GM12892 (cell line): ENCODE data around the gene COL15A1.

ENCODE experiments used
- DNase-seq: peaks from one replicate; pipeline ENCODE4 v3.0.0; 2011; ENCODE audit not compliant: insufficient read length
- FAIRE-seq: peaks from 2 replicates; lab custom pipeline; 2011; peaks lifted over from hg19 to GRCh38; lab: Jason Lieb, UNC
- POLR2A ChIP-seq: IDR thresholded peaks from 2 replicates; pipeline ENCODE4 v1.6.1; 2011; ENCODE audit warnings: low read depth, low read length, control low read depth
- POLR2AphosphoS5 ChIP-seq: IDR thresholded peaks from 2 replicates; pipeline ENCODE4 v1.6.1; 2011; ENCODE audit warnings: low read depth, low read length, control low read depth
- TAF1 ChIP-seq: IDR thresholded peaks from 2 replicates; pipeline ENCODE4 v1.6.1; 2011; ENCODE audit warnings: low read depth, mild to moderate bottlenecking, control low read depth, low read length, borderline replicate concordance

COL15A1 gene

DNA sequence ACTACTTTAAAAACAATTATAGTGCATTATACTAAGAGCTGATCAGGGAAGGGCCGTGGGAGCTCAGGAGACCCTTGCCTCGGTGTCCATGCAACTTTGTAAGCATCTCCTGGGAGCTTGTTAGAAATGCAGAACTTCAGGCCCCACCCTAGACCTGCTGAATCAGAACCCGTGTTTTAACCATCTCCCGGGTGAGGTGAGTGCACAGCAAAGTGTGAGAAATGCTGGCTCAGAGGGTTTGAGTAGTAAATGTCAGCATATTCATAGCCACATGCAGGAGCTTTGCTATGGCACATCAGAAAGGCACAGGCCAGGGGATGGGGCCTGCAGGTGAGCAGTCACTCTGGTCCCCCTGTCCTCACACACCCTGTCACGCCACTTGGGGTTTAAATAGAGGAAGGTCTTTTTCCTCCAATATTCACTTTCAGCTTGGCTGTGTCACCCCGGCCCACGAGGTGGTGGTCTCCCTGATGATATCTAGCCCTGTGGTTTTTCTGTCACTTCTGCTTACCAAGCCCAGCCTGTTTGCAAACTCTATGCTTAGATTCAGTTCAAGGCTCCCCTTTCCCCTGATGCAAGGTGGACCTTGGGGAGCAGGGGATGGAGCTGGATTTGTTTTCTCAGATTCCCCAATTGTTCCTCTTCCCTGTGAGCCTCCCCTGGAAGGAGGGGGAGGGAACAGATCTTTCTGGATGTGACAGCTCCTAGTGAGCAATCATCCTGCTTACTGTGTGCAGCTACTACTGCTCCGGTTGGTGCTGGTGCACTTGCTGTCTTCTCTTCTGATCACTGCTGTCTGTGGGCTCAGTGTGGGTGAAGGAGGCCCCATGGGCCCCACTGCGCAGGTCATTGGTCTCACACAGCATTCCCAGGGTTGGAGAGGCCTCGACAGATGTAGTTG lies 109.4 kb downstream of the COL15A1 start:
- TF ChIP-seq POLR2A (no peak), TAF1 (no peak), POLR2AphosphoS5 (no peak)
- FAIRE-seq (no peak), DNase-seq (no peak)

DNA sequence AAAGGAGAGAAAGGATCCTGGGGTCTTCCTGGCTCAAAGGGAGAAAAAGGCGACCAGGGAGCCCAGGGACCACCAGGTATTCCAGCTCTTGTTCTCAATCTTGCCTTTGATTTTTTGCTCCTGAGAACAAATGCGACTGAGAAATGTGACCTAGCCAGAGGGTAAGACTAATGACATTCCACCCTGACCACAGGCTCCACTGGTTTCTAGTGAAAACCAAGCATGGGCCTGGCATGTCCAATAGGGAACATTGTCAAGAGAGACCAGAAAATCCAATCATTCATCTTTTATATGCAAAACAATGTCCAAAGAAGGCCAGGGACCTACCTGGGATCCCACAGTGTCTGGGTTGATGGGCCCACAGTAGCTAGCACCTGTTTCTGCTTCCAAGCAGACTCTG lies 110.9 kb downstream of the COL15A1 start:
- FAIRE-seq = no peak
- DNase-seq = no peak
- TF ChIP-seq POLR2AphosphoS5 (no peak), TAF1 (no peak), POLR2A (no peak)

- TF ChIP-seq POLR2A (no peak), TAF1 (no peak), POLR2AphosphoS5 (no peak)
- DNase-seq = no peak
Measured at GRCh38 chr9:99055384-99055783, 111.7 kb downstream of the COL15A1 start.

GRCh38 chr9:99056186-99056585 lies 112.5 kb downstream of the COL15A1 start:
- DNase-seq (no peak), FAIRE-seq (no peak)
- TF ChIP-seq POLR2AphosphoS5 = no peak
- no peak for TF ChIP-seq TAF1
- no peak for TF ChIP-seq POLR2A

More at GRCh38 chr9:99055384-99055783, 111.7 kb downstream of the COL15A1 start:
- FAIRE-seq = no peak

DNA sequence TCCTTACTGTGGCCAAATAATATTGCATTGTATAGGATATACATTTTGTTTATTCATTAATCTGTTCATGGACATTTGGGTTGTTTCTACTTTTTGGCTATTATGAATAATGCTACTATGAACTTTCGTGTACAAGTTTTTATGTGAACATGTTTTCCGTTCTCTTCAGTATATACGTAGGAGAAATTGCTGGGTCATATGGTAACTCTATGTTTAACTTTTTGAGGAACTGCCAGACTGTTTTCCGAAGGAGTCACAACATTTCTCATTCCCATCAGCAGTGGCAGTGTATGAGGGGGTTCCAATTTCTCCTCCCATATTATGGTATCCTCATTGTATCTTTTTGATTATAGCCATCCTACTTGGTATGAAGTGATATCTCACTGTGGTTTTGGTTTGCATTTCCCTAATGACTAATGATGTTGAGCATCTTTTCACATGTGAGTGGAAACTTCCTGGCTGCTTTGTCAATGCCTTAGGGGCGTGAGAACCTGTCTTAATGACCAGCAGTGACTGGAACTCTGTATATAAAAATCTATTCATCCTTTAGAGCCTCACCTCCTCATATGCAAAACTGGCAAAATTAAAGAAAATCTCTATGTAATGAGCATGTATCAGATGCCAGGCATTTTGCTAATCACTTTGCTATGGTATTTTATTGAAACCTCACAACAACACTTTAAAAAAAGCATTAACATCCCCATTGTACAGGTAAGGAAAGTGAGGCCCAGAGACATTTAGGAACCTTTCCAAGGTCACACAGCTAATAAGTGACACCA lies 113.4 kb downstream of the COL15A1 start:
- DNase-seq (no peak), FAIRE-seq (no peak)
- no peak for TF ChIP-seq POLR2A
- no peak for TF ChIP-seq POLR2AphosphoS5
- TF ChIP-seq TAF1 = no peak

GRCh38 chr9:99057665-99058625 lies 114.2 kb downstream of the COL15A1 start:
- peak; percentile 34 for DNase-seq
- FAIRE-seq = peak; percentile 85

DNA sequence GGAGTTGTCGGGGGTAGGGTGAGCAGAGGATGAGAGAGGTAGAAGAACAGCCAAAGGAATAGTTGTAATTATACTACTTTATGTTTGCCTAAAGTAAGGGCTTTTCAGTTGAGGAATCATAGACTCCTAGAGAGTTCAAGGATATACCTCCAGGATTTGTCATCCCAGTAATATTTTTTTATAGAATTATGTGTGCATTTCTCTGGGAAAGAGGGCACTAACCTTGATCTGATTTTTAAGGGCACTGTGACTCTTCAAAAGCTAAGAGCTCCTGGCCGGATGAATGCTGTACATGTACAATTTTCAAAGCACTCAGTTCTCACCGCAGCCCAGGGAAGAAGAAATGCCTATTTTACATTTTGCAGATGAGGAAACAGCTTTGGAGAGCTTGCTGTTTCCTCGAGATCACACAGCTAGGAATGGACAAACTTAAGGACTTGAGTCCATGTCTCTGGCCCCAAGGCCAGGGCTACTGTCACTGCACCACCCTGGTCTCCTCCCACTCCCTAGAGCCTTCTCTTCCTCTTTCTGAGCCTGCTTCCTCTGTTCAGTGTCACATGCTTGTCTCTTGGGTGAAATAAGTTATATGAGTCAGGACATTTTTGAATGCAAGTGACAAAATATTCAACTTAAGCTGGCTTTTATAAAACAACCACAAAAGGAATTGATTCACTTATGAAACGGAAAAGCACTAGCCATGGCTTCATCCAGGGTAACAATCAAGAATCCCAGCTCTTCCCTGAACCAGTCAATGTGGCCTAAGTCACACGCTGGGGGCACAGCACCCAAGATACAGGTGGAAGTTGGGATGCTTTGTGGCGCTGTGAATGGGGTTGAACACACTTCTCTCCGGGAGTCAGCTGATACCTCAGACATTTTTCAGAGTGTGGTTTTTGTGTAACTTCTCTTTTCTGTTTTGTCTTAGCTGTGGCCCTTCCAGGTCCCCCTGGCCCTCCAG lies 115.5 kb downstream of the COL15A1 start:
- no peak for TF ChIP-seq POLR2AphosphoS5
- peak; percentile 27 for DNase-seq
- FAIRE-seq = no peak

More at GRCh38 chr9:99057665-99058625, 114.2 kb downstream of the COL15A1 start:
- TF ChIP-seq POLR2AphosphoS5 (no peak), TAF1 (no peak), POLR2A (no peak)

GRCh38 chr9:99060621-99061020 lies 116.9 kb downstream of the COL15A1 start:
- no peak for FAIRE-seq
- DNase-seq = no peak
- TF ChIP-seq POLR2A (no peak), TAF1 (no peak), POLR2AphosphoS5 (no peak)

GRCh38 chr9:99062549-99062948 lies 118.8 kb downstream of the COL15A1 start:
- FAIRE-seq = no peak
- no peak for TF ChIP-seq TAF1
- no peak for TF ChIP-seq POLR2A
- no peak for TF ChIP-seq POLR2AphosphoS5
- no peak for DNase-seq

GRCh38 chr9:99063522-99063921 lies 119.8 kb downstream of the COL15A1 start:
- FAIRE-seq (no peak), DNase-seq (no peak)
- TF ChIP-seq POLR2A (no peak), POLR2AphosphoS5 (no peak), TAF1 (no peak)
